Esophagus squamous epithelium (tissue), 4 donors: ENCODE data around the gene GFPT1.

Experiments
- POLR2A ChIP-seq, 4 donors: fragments of 450-650 bp; IDR thresholded peaks; one replicate each; pipeline ENCODE4 v1.6.1; 2017; ENCODE audit warnings: antibody characterized with exemption in 4 of 4, mild to moderate bottlenecking in 4 of 4, moderate library complexity in 3 of 4
- TF ChIP-seq, protein P1 (sequence below), 6 experiments: fragments of 450-650 bp in 4 of 6; fragments of 200-600 bp in 2 of 6; sonication (generic) in 2 of 6; IDR thresholded peaks; one replicate each; pipeline ENCODE4 v1.5.1; 2016 to 2019; ENCODE audit warnings: antibody characterized with exemption in 6 of 6, mild to moderate bottlenecking in 4 of 6, moderate library complexity in 4 of 6

DNA sequence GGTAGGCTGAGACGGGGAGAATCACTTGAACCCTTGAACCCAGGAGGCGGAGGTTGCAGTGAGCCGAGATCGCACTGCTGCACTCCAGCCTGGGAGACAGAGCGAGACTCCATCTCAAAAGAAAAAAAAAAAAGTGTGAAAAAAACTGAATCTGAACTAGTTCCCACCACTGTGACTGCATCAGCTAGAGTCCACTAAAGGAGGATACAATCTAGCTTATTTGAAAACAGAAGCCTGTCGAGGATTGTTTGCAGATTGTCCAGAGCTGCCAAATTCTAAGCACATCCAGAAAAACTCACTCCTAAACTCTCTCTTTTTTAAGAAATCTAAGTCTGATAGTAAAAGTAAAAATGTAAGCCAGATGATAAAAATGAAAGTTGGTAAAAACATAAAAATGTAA is 10.6 kb downstream of the GFPT1 start:
- TF ChIP-seq, protein P1, sequence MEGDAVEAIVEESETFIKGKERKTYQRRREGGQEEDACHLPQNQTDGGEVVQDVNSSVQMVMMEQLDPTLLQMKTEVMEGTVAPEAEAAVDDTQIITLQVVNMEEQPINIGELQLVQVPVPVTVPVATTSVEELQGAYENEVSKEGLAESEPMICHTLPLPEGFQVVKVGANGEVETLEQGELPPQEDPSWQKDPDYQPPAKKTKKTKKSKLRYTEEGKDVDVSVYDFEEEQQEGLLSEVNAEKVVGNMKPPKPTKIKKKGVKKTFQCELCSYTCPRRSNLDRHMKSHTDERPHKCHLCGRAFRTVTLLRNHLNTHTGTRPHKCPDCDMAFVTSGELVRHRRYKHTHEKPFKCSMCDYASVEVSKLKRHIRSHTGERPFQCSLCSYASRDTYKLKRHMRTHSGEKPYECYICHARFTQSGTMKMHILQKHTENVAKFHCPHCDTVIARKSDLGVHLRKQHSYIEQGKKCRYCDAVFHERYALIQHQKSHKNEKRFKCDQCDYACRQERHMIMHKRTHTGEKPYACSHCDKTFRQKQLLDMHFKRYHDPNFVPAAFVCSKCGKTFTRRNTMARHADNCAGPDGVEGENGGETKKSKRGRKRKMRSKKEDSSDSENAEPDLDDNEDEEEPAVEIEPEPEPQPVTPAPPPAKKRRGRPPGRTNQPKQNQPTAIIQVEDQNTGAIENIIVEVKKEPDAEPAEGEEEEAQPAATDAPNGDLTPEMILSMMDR (IDR thresholded peaks at IDR 0.05): no peak
- no peak for TF ChIP-seq POLR2A (IDR thresholded peaks at IDR 0.05)
